K562 (cell line): ENCODE data around the gene ALOX5. TPM values are rescaled to one million over a fixed set of nuclear protein-coding genes. Genes with fewer than 3 reads are reported as not detected.

ENCODE experiments used
- ATAC-seq: fragments of 200-7000 bp; cut with Tn5 transposase; 3 replicates; pipeline ENCODE4 v1.9.1; 2020; ENCODE audit warnings: moderate library complexity
- BruUV-seq: library from RNA; stranded (reverse); fragments of 400-500 nt; replicated peaks from 2 replicates; lab custom pipeline; 2021; lab: Mats Ljungman, UMichigan
- CTCF ChIA-PET: fragments of 300-600 bp; formaldehyde crosslinking; extraction: SDS; loops from one replicate; lab custom pipeline; 2021; ENCODE audit warnings: low intra/inter-chr PET ratio; lab: Yijun Ruan, JAX
- POLR2A ChIA-PET: fragments of 300-600, 350-650 bp; sonication (Branson Sonifier 250); formaldehyde crosslinking; extraction: SDS; loops from one replicate; lab custom pipeline; 2021; ENCODE audit warnings: antibody characterized with exemption, inconsistent platforms; lab: Yijun Ruan, JAX
- DNase-seq, 4 experiments: peaks; one replicate each; pipeline versions ENCODE4 v3.0.0 to v3.0.0-alpha.2; 2011 to 2018; ENCODE audit warnings: low spot score in 3 of 4, mixed read lengths in 3 of 4; ENCODE audit errors: extremely low read depth in 1 of 4
- FAIRE-seq: peaks from 2 replicates; lab custom pipeline; 2011; peaks lifted over from hg19 to GRCh38; lab: Jason Lieb, UNC
- H2AFZ ChIP-seq: 2 replicates; pipeline ENCODE4 v1.6.0; 2011; ENCODE audit warnings: low read depth, low read length, control low read depth, inconsistent platforms
- H3K27ac ChIP-seq: fragments of 200-600 bp; 3 replicates; pipeline ENCODE4 v1.8.0; 2011; ENCODE audit warnings: low read depth, mild to moderate bottlenecking, control low read depth, inconsistent platforms, low read length, moderate library complexity, mixed read lengths; ENCODE audit errors: extremely low read depth
- H3K27me3 ChIP-seq, 2 experiments: fragments of 300-600 bp in 1 of 2; 2 replicates in 1 of 2; 3 replicates in 1 of 2; pipeline versions ENCODE4 v1.6.0 to v1.8.0; 2011; ENCODE audit warnings: inconsistent platforms in 2 of 2, low read length in 2 of 2, mild to moderate bottlenecking in 1 of 2, mixed read lengths in 1 of 2, moderate library complexity in 1 of 2; ENCODE audit not compliant: control insufficient read depth in 2 of 2, insufficient read depth in 2 of 2
- H3K36me3 ChIP-seq: fragments of 300-600 bp; 3 replicates; pipeline ENCODE4 v1.8.0; 2011; ENCODE audit warnings: mild to moderate bottlenecking, low read length, inconsistent platforms; ENCODE audit not compliant: control insufficient read depth, insufficient read depth
- H3K4me1 ChIP-seq, 2 experiments: fragments of 200-600 bp in 1 of 2; replicated peaks in 1 of 2; 2 replicates in 1 of 2; 3 replicates in 1 of 2; pipeline versions ENCODE4 v1.5.1 to v1.8.0; 2011; ENCODE audit warnings: inconsistent platforms in 2 of 2, low read length in 2 of 2, mild to moderate bottlenecking in 1 of 2, mixed read lengths in 1 of 2, moderate library complexity in 1 of 2; ENCODE audit not compliant: control insufficient read depth in 2 of 2, insufficient read depth in 2 of 2
- H3K4me2 ChIP-seq: 2 replicates; pipeline ENCODE4 v1.6.1; 2011; ENCODE audit warnings: low read length, control low read depth, inconsistent platforms, mixed read lengths; ENCODE audit not compliant: insufficient read depth
- H3K4me3 ChIP-seq: fragments of 200-600 bp; sonication (generic), shearing (Covaris generic); 2 replicates; pipeline ENCODE4 v1.5.1; 2016; ENCODE audit warnings: control low read depth, inconsistent platforms
- H3K79me2 ChIP-seq: fragments of 200-600 bp; 3 replicates; pipeline ENCODE4 v1.8.0; 2011; ENCODE audit warnings: low read length, inconsistent platforms; ENCODE audit not compliant: control insufficient read depth, insufficient read depth
- H3K9ac ChIP-seq, 2 experiments: 2 replicates each; pipeline versions ENCODE4 v1.6.0 to v1.6.1; 2011; ENCODE audit warnings: low read depth in 2 of 2, low read length in 2 of 2, control low read depth in 1 of 2, inconsistent platforms in 1 of 2, mild to moderate bottlenecking in 1 of 2, mixed read lengths in 1 of 2; ENCODE audit not compliant: insufficient read depth in 1 of 2
- H3K9me1 ChIP-seq: one replicate; pipeline ENCODE4 v1.6.0; 2011; ENCODE audit warnings: inconsistent platforms, mild to moderate bottlenecking, low read length, moderate library complexity; ENCODE audit not compliant: control insufficient read depth, insufficient read depth
- H3K9me3 ChIP-seq: replicated peaks from 2 replicates; pipeline ENCODE4 v1.5.1; 2011; ENCODE audit warnings: low read depth, low read length, inconsistent platforms; ENCODE audit not compliant: control insufficient read depth, insufficient read depth
- H4K20me1 ChIP-seq: replicated peaks from 2 replicates; pipeline ENCODE4 v1.6.1; 2011; ENCODE audit warnings: low read length, inconsistent platforms, mixed read lengths; ENCODE audit not compliant: control insufficient read depth, insufficient read depth
- ADNP ChIP-seq: fragments of 200-800 bp; sonication (Bioruptor generic); IDR thresholded peaks from 2 replicates; pipeline ENCODE4 v1.6.1; 2016; ENCODE audit warnings: missing genetic modification characterization, missing compliant biosample characterization
- EP400 ChIP-seq: fragments of 450-650 bp; IDR thresholded peaks from 2 replicates; pipeline ENCODE4 v1.6.1; 2017; ENCODE audit warnings: antibody characterized with exemption, mild to moderate bottlenecking, moderate library complexity
- MBD1 ChIP-seq: fragments of 250-450 bp; sonication (Bioruptor Pico); IDR thresholded peaks from 2 replicates; pipeline ENCODE4 v1.8.0; 2022; ENCODE audit warnings: inconsistent platforms
- RNF219 ChIP-seq: fragments of 250-450 bp; sonication (Bioruptor Pico); IDR thresholded peaks from 2 replicates; pipeline ENCODE4 v1.5.0; 2022; ENCODE audit warnings: mild to moderate bottlenecking
- WGBS: fragments of 100-300 bp; shearing (Covaris generic); methylation state at CpG from one replicate; pipeline ENCODE4 v1.1.6; 2016; ENCODE audit warnings: low coverage, mixed read lengths; ENCODE audit not compliant: insufficient coverage; ENCODE audit errors: missing lambda C conversion rate; 5-methylcytosine and 5-hydroxymethylcytosine counted together
- in situ Hi-C: fragments of 300-500 bp; cut with MboI; formaldehyde crosslinking; loops from 4 replicates; pipeline ENCODE4 v1.15.0; 2018; ENCODE audit warnings: inconsistent platforms, mixed read lengths
- intact Hi-C: fragments of 100-400 bp; cut with micrococcal nuclease; formaldehyde crosslinking; loops from 2 replicates; pipeline ENCODE4 v1.14.2; 2022
- polyA plus RNA-seq, 8 experiments: library from polyadenylated mRNA; depleted of rRNA in 4 of 8; stranded (reverse) in 5 of 8; unstranded in 3 of 8; fragments of >200 nt; fragmentation: Nextera tagmentation in 2 of 8; fragmentation: Illumina TruSeq in 1 of 8; extraction: Ambion mirVana in 2 of 8; extraction: Trizol in 1 of 8; gene quantifications; 2 replicates each; pipeline versions ENCODE4 v1.2.1 to v1.2.3, GENCODE V29; 2011 to 2014; ENCODE audit warnings: inconsistent platforms in 1 of 8, missing spikeins in 1 of 8
- total RNA-seq, 7 experiments: library from RNA; depleted of rRNA in 6 of 7; stranded (reverse); fragments of >200 nt in 6 of 7; fragmentation: Illumina TruSeq in 2 of 7; extraction: Trizol in 2 of 7; gene quantifications; 2 replicates each; pipeline versions ENCODE4 v1.2.1 to v1.2.3, GENCODE V29; 2011 to 2021; ENCODE audit warnings: low replicate concordance in 1 of 7

Gene ALOX5
- total and polyA plus RNA-seq, 9 of the 15 experiments (the other 6 are each of a cell fraction or from before 2014, with no cell fraction given), result 0.10 to 2.4 (median 1.4) TPM

GRCh38 chr10:45471059-45471458, 97.0 kb downstream of the ALOX5 start:
- in situ Hi-C loops (no loop called here), intact Hi-C loops (loop anchor here (2.0 kb wide), 4 partner anchors 110 to 202 kb away; partner anchors contain the start of gene ZFAND4)
- Histone ChIP-seq H3K27ac (peak overlapping the region; percentile 98), H3K79me2 (peaks cover 46% of the 10 kb centered on the region), H3K4me1 (peaks cover 24 to 52% of the 10 kb centered on the region in 2 experiments), H3K36me3 (peaks cover 3% of the 10 kb centered on the region; the same call in 1 of the 3 replicates), H3K4me2 (peak overlapping the region; percentile 72), H2AFZ (0 out of 2 replicates have a peak overlapping the region, but pooled peaks have one; percentile 4), H4K20me1 (no peaks in the 10 kb centered on the region), H3K9ac (peak overlapping the region in 1 of 2 experiments; percentile 52; a peak in 2 of 4 replicates), H3K27me3 (no peaks in the 10 kb centered on the region), H3K4me3 (no peak overlapping the region), H3K9me3 (no peaks in the 10 kb centered on the region), H3K9me1 (peaks cover 4% of the 10 kb centered on the region)
- POLR2A ChIA-PET, result interaction anchor here (0.7 kb wide), 2 partner anchors 11 to 35 kb away, joined by 3 read pairs; no protein-coding TSS in a partner anchor
- no peak for ATAC-seq
- FAIRE-seq, result peak; percentile 52
- 42% methylated on average over 2 of the region's 2 CpGs for WGBS
- DNase-seq, result no peak
- no TSS peak for BruUV-seq
- TF ChIP-seq ADNP (tag) (peak; percentile 11; the same call in 1 of the 2 replicates), MBD1 (0 out of 2 replicates have a peak, but pooled peaks have one; percentile 15), EP400 (no peak), RNF219 (CRISPR knock-in tag) (no peak)
- CTCF ChIA-PET, result interaction anchor here (0.6 kb wide), 1 partner anchor 222 kb away, joined by 4 read pairs; no protein-coding TSS in a partner anchor
